ENCODE data around the gene TFAP2A. TPM values are rescaled to one million over a fixed set of nuclear protein-coding genes. Genes with fewer than 3 reads are reported as not detected.

TFAP2A gene
- total and polyA plus RNA-seq, 8 donors: 0.17 to 0.97 (median 0.39) TPM

DNA sequence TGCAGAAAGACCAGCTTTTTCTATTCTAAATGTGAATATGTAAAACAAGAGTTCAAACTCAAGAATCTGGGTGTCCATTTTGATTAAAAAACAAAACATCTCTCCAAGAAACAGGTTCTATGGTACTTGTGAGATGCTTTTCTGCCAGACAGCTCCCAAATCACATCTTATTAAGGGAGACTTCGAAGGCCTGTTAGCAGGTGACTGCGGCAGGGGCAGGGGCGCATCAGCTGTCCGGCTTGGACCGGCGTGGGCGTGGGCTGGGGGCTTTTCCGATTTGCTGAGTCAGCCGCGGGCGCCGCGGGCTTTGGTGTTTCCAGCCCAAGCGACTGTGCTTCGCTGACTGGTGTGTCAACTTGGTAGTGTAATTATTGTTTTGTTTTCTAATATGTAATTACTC, 32.6 kb downstream of the TFAP2A start:
- no peak for DNase-seq
- no peaks in the 10 kb centered on the region for H3K36me3 ChIP-seq
- intact Hi-C loops (cut with DNase I): no loop called here
- H3K27me3 ChIP-seq: peaks cover 71 to 100% of the 10 kb centered on the region in 2 donors
- ATAC-seq: no peak
- H3K4me1 ChIP-seq: no peaks in the 10 kb centered on the region
- TF ChIP-seq, protein P1, sequence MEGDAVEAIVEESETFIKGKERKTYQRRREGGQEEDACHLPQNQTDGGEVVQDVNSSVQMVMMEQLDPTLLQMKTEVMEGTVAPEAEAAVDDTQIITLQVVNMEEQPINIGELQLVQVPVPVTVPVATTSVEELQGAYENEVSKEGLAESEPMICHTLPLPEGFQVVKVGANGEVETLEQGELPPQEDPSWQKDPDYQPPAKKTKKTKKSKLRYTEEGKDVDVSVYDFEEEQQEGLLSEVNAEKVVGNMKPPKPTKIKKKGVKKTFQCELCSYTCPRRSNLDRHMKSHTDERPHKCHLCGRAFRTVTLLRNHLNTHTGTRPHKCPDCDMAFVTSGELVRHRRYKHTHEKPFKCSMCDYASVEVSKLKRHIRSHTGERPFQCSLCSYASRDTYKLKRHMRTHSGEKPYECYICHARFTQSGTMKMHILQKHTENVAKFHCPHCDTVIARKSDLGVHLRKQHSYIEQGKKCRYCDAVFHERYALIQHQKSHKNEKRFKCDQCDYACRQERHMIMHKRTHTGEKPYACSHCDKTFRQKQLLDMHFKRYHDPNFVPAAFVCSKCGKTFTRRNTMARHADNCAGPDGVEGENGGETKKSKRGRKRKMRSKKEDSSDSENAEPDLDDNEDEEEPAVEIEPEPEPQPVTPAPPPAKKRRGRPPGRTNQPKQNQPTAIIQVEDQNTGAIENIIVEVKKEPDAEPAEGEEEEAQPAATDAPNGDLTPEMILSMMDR (IDR thresholded peaks at IDR 0.05): no peak
- no peaks in the 10 kb centered on the region for H3K9me3 ChIP-seq
- no peak overlapping the region for H3K27ac ChIP-seq
- H3K4me3 ChIP-seq: no peak overlapping the region

GRCh38 chr6:10381830-10382208, 33.1 kb downstream of the TFAP2A start:
- ATAC-seq: no peak
- intact Hi-C loops (cut with DNase I): no loop called here
- DNase-seq: no peak

GRCh38 chr6:10381133-10381829, 33.6 kb downstream of the TFAP2A start:
- ATAC-seq (no peak), DNase-seq (peak in 1 of 4 donors; percentile 16)
- Histone ChIP-seq H3K36me3 (no peaks in the 10 kb centered on the region), H3K4me3 (no peak overlapping the region), H3K27me3 (peaks cover 61 to 98% of the 10 kb centered on the region in 2 donors), H3K4me1 (no peaks in the 10 kb centered on the region), H3K9me3 (no peaks in the 10 kb centered on the region), H3K27ac (no peak overlapping the region)
- TF ChIP-seq, protein P1 (IDR thresholded peaks at IDR 0.05): no peak
- intact Hi-C loops (cut with DNase I): no loop called here

More at GRCh38 chr6:10381830-10382208, 33.1 kb downstream of the TFAP2A start:
- H3K4me1 ChIP-seq: no peaks in the 10 kb centered on the region
- TF ChIP-seq, protein P1 (IDR thresholded peaks at IDR 0.05): no peak
- H3K27me3 ChIP-seq: peaks cover 66 to 100% of the 10 kb centered on the region in 2 donors
- H3K27ac ChIP-seq: no peak overlapping the region
- no peaks in the 10 kb centered on the region for H3K9me3 ChIP-seq
- H3K36me3 ChIP-seq: no peaks in the 10 kb centered on the region
- no peak overlapping the region for H3K4me3 ChIP-seq

DNA sequence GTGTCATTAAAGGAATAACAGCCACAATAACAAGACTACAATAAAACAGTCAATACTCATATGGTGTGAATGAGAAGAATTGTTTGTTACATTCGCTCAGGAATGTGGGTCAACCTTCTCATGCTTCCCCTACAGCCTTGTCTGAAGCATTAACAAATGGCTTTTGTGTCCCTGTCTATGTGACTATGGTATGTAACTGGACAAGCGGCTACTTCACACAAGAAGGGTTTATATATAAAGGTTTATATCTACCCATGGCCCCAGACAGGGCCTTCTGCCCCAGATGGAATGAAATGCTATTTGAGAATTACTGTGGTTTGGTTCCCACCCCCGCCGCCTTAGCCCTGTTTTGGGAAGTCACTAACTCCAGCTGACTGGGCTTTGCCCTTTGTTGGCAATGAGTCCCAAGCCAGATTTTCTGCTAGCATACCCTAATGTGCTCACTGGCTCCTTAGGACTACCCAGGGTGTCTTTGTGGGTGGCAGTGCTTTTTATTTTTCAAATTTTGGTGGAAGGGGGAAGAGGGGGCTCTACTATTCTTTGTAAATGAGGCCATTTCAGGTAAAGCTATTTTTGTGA, 39.4 kb downstream of the TFAP2A start:
- DNase-seq: no peak

More for the DNA sequence above, 39.4 kb downstream of the TFAP2A start:
- intact Hi-C loops (cut with DNase I): no loop called here
- TF ChIP-seq, protein P1 (IDR thresholded peaks at IDR 0.05): no peak
- no peaks in the 10 kb centered on the region for H3K4me1 ChIP-seq
- H3K9me3 ChIP-seq: no peaks in the 10 kb centered on the region
- no peaks in the 10 kb centered on the region for H3K36me3 ChIP-seq
- H3K27me3 ChIP-seq: peaks cover 4 to 63% of the 10 kb centered on the region in 2 donors
- no peak overlapping the region for H3K27ac ChIP-seq
- H3K4me3 ChIP-seq: no peak overlapping the region
- no peak for ATAC-seq
